Ramos (cell line): ENCODE results near the gene OGDHL.
"Not testable (repeated sequence)": the region's sequence is repeated elsewhere in the genome, so short reads cannot be mapped to it uniquely, and the experiment has no call there.

ENCODE experiments used
- in situ Hi-C: fragments of 300-500 bp; cut with MboI; formaldehyde crosslinking; loops from one replicate; pipeline ENCODE4 v1.14.3; 2022; ENCODE audit warnings: low sequenced_read_pairs; ENCODE audit not compliant: unreplicated experiment

Gene OGDHL

GRCh38 chr10:49758249-49758930 lies 3.7 kb downstream of the OGDHL start:
- in situ Hi-C loops = no loop called here

GRCh38 chr10:49756641-49757040 lies 5.5 kb downstream of the OGDHL start:
- in situ Hi-C loops = no loop called here

- in situ Hi-C loops = no loop called here
These were observed 6.1 kb downstream of the OGDHL start for GRCh38 chr10:49756031-49756430.

- in situ Hi-C loops = not testable (repeated sequence)
These were observed 7.2 kb downstream of the OGDHL start for GRCh38 chr10:49754951-49755350.

- in situ Hi-C loops = no loop called here
These were observed 9.5 kb downstream of the OGDHL start for GRCh38 chr10:49752584-49752983.

- in situ Hi-C loops = no loop called here
These were observed 10.2 kb downstream of the OGDHL start for GRCh38 chr10:49751636-49752510.

- in situ Hi-C loops = no loop called here
These were observed 10.9 kb downstream of the OGDHL start for GRCh38 chr10:49751216-49751615.

GRCh38 chr10:49750546-49750945 lies 11.6 kb downstream of the OGDHL start:
- in situ Hi-C loops = no loop called here

- in situ Hi-C loops = no loop called here
These were observed 12.3 kb downstream of the OGDHL start for GRCh38 chr10:49749556-49750491.

GRCh38 chr10:49749144-49749543 lies 13.0 kb downstream of the OGDHL start:
- in situ Hi-C loops = no loop called here

- in situ Hi-C loops = no loop called here
These were observed 14.1 kb downstream of the OGDHL start for GRCh38 chr10:49748006-49748405.

GRCh38 chr10:49747303-49747646 lies 14.8 kb downstream of the OGDHL start:
- in situ Hi-C loops = no loop called here

GRCh38 chr10:49746626-49747302 lies 15.4 kb downstream of the OGDHL start:
- in situ Hi-C loops = no loop called here

- in situ Hi-C loops = no loop called here
These were observed 16.4 kb downstream of the OGDHL start for GRCh38 chr10:49745756-49746155.

- in situ Hi-C loops = no loop called here
These were observed 17.1 kb downstream of the OGDHL start for GRCh38 chr10:49744924-49745605.

GRCh38 chr10:49744091-49744685 lies 17.9 kb downstream of the OGDHL start:
- in situ Hi-C loops = no loop called here

- in situ Hi-C loops = no loop called here
These were observed 18.6 kb downstream of the OGDHL start for GRCh38 chr10:49743464-49744075.

- in situ Hi-C loops = no loop called here
These were observed 19.2 kb downstream of the OGDHL start for GRCh38 chr10:49742683-49743463.
